Fibroblast of skin of scalp (primary cell): ENCODE measurements around the gene PDILT.
"Not testable (repeated sequence)": the region's sequence is repeated elsewhere in the genome, so short reads cannot be mapped to it uniquely, and the experiment has no call there.

Source experiments
- DNase-seq: peaks from one replicate; pipeline ENCODE4 v3.0.0-alpha.2; 2013

The PDILT gene

DNA sequence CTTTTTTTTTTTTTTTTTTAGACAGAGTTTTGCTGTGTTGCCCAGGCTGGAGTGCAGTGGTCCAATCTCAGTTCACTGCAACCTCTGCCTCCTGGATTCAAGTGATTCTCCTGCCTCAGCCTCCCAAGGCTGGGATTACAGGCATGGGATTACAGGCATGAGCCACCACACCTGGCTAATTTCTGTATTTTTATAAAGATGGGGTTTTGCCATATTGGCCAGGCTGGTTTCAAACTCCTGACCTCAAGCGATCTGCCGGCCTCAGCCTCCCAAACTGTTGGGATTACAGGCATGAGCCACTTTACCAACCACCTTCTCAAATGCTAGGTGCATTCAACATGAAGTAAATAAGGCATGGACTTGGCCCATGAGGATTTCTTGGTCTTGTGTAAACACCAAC lies 83.5 kb downstream of the PDILT start:
- DNase-seq = not testable (repeated sequence)

DNA sequence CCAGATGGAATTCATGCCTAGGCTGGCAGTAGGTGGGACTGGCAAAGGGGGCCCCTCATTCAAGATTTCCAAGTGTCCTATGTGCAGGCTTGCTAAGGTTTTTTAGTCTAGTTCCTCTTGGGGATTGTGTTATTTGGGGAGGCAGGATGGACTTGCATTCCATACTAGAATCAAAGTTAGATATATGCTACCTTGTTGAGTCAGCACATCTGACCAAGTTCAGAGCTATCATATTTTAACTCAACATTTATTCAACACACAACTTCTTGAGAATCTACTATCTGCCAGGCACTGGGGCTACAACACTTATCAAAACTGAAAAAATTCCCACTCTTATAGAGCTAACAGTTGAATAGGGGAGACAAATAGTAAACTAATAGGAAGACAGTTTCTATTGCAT lies 83.9 kb downstream of the PDILT start:
- no peak for DNase-seq

DNA sequence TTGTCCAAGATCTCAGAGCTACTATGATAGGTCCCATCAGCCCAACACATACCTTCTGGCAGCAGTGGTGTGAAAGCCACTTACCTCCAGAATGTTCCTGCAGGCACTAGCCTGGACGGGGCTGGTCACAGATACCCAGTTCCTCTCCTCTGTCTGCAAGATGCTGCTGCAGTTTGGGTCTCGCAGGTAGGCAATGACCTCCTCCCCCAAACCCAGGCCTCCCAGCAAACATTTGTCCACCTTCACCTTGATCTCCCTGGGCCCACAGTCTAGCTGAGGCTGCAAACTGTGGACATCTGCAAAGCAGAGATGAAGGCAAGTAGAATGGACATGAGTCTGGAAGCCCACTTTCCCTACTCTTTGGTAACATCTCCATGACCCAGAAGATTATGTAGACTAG lies 84.4 kb downstream of the PDILT start:
- DNase-seq = no peak

GRCh38 chr16:20319406-20319805 lies 85.1 kb downstream of the PDILT start:
- DNase-seq = no peak

DNA sequence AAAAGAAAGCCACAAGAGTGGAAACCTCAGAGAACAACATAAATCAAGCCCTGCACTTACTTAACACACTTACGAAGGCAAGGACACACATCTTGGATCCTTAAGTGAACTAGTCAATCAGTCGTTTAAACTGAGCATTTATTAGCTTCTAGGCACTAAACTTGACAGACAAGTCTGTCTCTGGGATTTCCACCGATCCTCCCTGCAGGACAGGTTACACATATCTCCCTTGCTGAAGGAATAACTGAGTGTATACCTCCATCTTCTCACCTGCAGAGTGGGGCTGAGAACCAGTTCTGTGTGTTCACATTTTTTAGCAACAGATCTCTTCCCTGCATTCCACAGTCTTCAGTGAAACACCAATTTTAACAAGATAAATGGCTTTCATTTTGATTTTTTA lies 86.1 kb downstream of the PDILT start:
- DNase-seq = no peak

DNA sequence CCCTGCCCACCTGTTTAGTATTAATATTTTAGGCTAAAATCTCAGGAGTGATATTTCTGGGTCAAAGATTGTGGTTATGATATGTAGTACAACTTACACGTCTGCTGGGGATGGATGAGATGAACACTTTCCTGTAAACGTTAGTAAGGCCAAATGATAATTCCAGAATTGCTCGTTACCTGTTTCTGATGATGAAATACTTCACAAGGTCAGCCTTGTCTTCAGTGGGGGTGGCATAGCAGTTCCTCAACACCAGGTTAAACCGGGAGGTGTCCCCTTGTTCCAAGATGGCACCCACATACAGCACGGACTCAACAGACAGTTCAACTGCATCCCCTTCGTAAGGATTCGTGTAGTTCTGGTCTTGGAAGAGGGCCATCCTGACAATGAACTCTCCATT lies 86.5 kb downstream of the PDILT start:
- no peak for DNase-seq

DNA sequence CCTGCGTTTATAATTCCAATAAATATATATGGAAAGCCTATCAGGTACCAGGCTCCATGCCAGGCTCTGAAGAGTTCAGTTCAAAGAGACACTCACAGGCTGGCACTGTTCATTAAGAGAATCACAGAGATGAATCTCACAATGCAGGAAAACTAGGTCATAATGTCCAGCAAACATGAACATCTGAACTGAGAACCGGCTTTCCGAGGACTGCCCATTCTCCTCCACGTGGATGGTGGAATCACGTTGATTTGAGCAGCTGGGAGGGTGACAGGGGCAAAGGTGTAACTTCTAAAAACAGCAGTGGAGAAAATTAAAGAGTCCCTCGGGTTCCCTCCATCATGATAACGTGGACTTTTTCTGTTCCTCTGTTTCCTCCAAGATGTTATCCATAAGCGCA lies 87.4 kb downstream of the PDILT start:
- DNase-seq = no peak

GRCh38 chr16:20316715-20317114 lies 87.8 kb downstream of the PDILT start:
- no peak for DNase-seq

DNA sequence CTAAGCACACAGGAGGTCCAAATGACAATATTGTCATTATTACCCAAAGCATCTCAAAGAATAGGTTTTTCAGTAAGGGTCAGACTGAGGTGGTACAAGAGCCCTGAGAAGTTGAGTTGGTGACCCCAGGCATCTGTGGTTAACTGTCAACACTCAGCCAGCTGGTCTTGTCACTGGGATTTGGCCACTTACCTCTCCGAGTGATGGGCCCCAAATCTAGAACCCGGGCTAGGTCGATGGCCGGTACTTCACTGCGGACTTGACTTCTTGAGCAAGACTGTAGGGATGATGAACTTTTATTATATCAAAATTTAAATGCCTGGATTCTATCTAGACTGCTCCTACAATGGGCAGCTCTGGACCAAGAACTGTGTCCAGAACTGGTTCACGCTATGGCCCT lies 88.8 kb downstream of the PDILT start:
- DNase-seq = no peak

DNA sequence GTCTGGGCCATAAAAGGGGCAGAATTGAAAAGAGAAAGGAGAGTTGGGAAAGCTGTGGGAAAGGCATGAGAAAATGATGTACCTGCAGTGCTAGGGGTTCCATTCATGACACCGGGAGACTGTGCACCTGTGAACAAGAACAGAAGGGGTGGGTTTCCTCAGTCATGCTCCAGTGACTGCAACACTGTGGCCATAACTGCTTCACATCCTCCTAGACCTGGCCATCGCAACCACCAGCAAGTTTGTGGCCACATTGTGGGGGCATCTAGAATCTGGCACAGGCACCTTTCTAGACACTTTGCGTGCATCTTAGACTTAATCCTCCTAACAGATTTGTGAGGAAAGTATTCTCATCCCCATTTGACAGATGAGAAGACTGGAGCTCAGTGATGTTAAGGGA lies 90.0 kb downstream of the PDILT start:
- no peak for DNase-seq

GRCh38 chr16:20313741-20314140 lies 90.8 kb downstream of the PDILT start:
- no peak for DNase-seq

GRCh38 chr16:20312536-20313095 lies 91.9 kb downstream of the PDILT start:
- DNase-seq = not testable (repeated sequence)

GRCh38 chr16:20311548-20311947 lies 93.0 kb downstream of the PDILT start:
- DNase-seq = no peak

- DNase-seq = no peak
These were observed 93.8 kb downstream of the PDILT start for GRCh38 chr16:20310421-20311395.

- DNase-seq = no peak
These were observed 94.8 kb downstream of the PDILT start for GRCh38 chr16:20309786-20310185.
